Mesenchymal stem cell (in vitro differentiated cells and primary cell): ENCODE measurements around the gene IL17C.

Experiments
- DNase-seq: peaks from one replicate; pipeline ENCODE4 v3.0.0-alpha.2; 2013
- H2AFZ ChIP-seq: one replicate; pipeline ENCODE4 v1.6.1; 2013; ENCODE audit warnings: low read depth, mild to moderate bottlenecking, control low read depth, inconsistent platforms, low read length, moderate library complexity
- H2AK5ac ChIP-seq: 2 replicates; pipeline ENCODE4 v1.6.1; 2013; ENCODE audit warnings: low read length, moderate library complexity, mild to moderate bottlenecking, inconsistent platforms; ENCODE audit not compliant: severe bottlenecking
- H2BK120ac ChIP-seq: one replicate; pipeline ENCODE4 v1.6.1; 2013; ENCODE audit warnings: low read depth, mild to moderate bottlenecking, inconsistent platforms, low read length, moderate library complexity
- H2BK12ac ChIP-seq, 2 experiments: one replicate each; pipeline ENCODE4 v1.6.1; 2013; ENCODE audit warnings: inconsistent platforms in 2 of 2, low read length in 2 of 2, mild to moderate bottlenecking in 2 of 2, moderate library complexity in 2 of 2, control low read depth in 1 of 2
- H2BK15ac ChIP-seq: one replicate; pipeline ENCODE4 v1.6.1; 2013; ENCODE audit warnings: mild to moderate bottlenecking, low read depth, inconsistent platforms; ENCODE audit not compliant: poor library complexity, severe bottlenecking
- H2BK5ac ChIP-seq: 2 replicates; pipeline ENCODE4 v1.6.1; 2013; ENCODE audit warnings: low read depth, mild to moderate bottlenecking, low read length, control low read depth, inconsistent platforms; ENCODE audit not compliant: poor library complexity, severe bottlenecking
- H3K14ac ChIP-seq, 2 experiments: one replicate each; pipeline ENCODE4 v1.6.1; 2013; ENCODE audit warnings: inconsistent platforms in 2 of 2, low read length in 2 of 2, control low read depth in 1 of 2, mild to moderate bottlenecking in 1 of 2, moderate library complexity in 1 of 2
- H3K18ac ChIP-seq, 2 experiments: one replicate each; pipeline ENCODE4 v1.6.1; 2013; ENCODE audit warnings: inconsistent platforms in 2 of 2, low read length in 2 of 2, control low read depth in 1 of 2, low read depth in 1 of 2, mild to moderate bottlenecking in 1 of 2
- H3K23ac ChIP-seq, 2 experiments: one replicate each; pipeline ENCODE4 v1.6.1; 2013; ENCODE audit warnings: inconsistent platforms in 2 of 2, low read length in 2 of 2, mild to moderate bottlenecking in 2 of 2, moderate library complexity in 2 of 2, control low read depth in 1 of 2
- H3K27ac ChIP-seq: 2 replicates; pipeline ENCODE4 v1.5.1; 2013; ENCODE audit warnings: mild to moderate bottlenecking, moderate library complexity, low read length, control low read depth, inconsistent platforms; ENCODE audit not compliant: poor library complexity, severe bottlenecking
- H3K27me3 ChIP-seq, 2 experiments: 2 replicates each; pipeline versions ENCODE4 v1.6.1 to v1.7.0; 2013; ENCODE audit warnings: low read length in 2 of 2, mild to moderate bottlenecking in 2 of 2, moderate library complexity in 2 of 2, control low read depth in 1 of 2, inconsistent platforms in 1 of 2; ENCODE audit not compliant: control insufficient read depth in 1 of 2, insufficient read depth in 1 of 2
- H3K36me3 ChIP-seq, 2 experiments: 2 replicates each; pipeline versions ENCODE4 v1.6.1 to v1.7.0; 2013; ENCODE audit warnings: low read length in 2 of 2, control low read depth in 1 of 2, inconsistent platforms in 1 of 2, low read depth in 1 of 2, mild to moderate bottlenecking in 1 of 2; ENCODE audit not compliant: insufficient read depth in 2 of 2, control insufficient read depth in 1 of 2
- H3K4ac ChIP-seq, 2 experiments: one replicate each; pipeline ENCODE4 v1.6.1; 2013; ENCODE audit warnings: inconsistent platforms in 2 of 2, low read length in 2 of 2, mild to moderate bottlenecking in 2 of 2, moderate library complexity in 2 of 2, control low read depth in 1 of 2, low read depth in 1 of 2
- H3K4me1 ChIP-seq: 2 replicates; pipeline ENCODE4 v1.6.1; 2013; ENCODE audit warnings: low read depth, low read length, control low read depth; ENCODE audit not compliant: control insufficient read depth, insufficient read depth
- H3K4me2 ChIP-seq: 2 replicates; pipeline ENCODE4 v1.6.1; 2013; ENCODE audit warnings: low read length, mild to moderate bottlenecking, inconsistent platforms; ENCODE audit not compliant: poor library complexity, severe bottlenecking
- H3K4me3 ChIP-seq, 2 experiments: 2 replicates each; pipeline versions ENCODE4 v1.5.1 to v1.7.0; 2013; ENCODE audit warnings: low read length in 2 of 2, mild to moderate bottlenecking in 2 of 2, control low read depth in 1 of 2, low read depth in 1 of 2; ENCODE audit not compliant: insufficient read depth in 1 of 2
- H3K79me1 ChIP-seq: replicated peaks from 2 replicates; pipeline ENCODE4 v1.6.1; 2013; ENCODE audit warnings: mild to moderate bottlenecking, control low read depth, low read length, inconsistent platforms; ENCODE audit not compliant: poor library complexity, severe bottlenecking
- H3K9ac ChIP-seq: 2 replicates; pipeline ENCODE4 v1.7.0; 2013; ENCODE audit warnings: mild to moderate bottlenecking, low read length, moderate library complexity
- H3K9me3 ChIP-seq: 2 replicates; pipeline ENCODE4 v1.7.0; 2013; ENCODE audit warnings: mild to moderate bottlenecking, low read length; ENCODE audit not compliant: control insufficient read depth
- H4K8ac ChIP-seq: one replicate; pipeline ENCODE4 v1.6.1; 2013; ENCODE audit warnings: inconsistent platforms, mild to moderate bottlenecking, low read length, moderate library complexity
- H4K91ac ChIP-seq: one replicate; pipeline ENCODE4 v1.6.1; 2013; ENCODE audit warnings: mild to moderate bottlenecking, low read length, inconsistent platforms
- WGBS: methylation state at CpG from one replicate; pipeline ENCODE4 v1.1.7; 2013; ENCODE audit warnings: mixed read lengths; 5-methylcytosine and 5-hydroxymethylcytosine counted together

Gene IL17C

GRCh38 chr16:88629835-88630234, 8.5 kb upstream of the IL17C start:
- H3K9ac ChIP-seq, result no peak overlapping the region
- no peak overlapping the region for H2BK12ac ChIP-seq
- no peak for DNase-seq
- H3K79me1 ChIP-seq, result peaks cover 2% of the 10 kb centered on the region
- no peak overlapping the region for H3K23ac ChIP-seq
- no peaks in the 10 kb centered on the region for H3K9me3 ChIP-seq
- no peak overlapping the region for H3K4ac ChIP-seq
- WGBS, result 85% methylated on average over 9 of the region's 9 CpGs
- peaks cover 16% of the 10 kb centered on the region for H3K4me1 ChIP-seq
- peaks cover 59 to 69% of the 10 kb centered on the region in 2 experiments for H3K36me3 ChIP-seq
- H2BK120ac ChIP-seq, result no peak overlapping the region
- no peaks in the 10 kb centered on the region for H3K27me3 ChIP-seq
- no peak overlapping the region for H4K8ac ChIP-seq
- no peak overlapping the region for H2BK15ac ChIP-seq
- H3K27ac ChIP-seq, result no peak overlapping the region
- no peak overlapping the region for H3K4me2 ChIP-seq
- no peak overlapping the region for H2AK5ac ChIP-seq
- no peak overlapping the region for H3K14ac ChIP-seq
- H3K4me3 ChIP-seq, result no peak overlapping the region
- no peak overlapping the region for H2AFZ ChIP-seq
- H2BK5ac ChIP-seq, result no peak overlapping the region
- H3K18ac ChIP-seq, result no peak overlapping the region
- H4K91ac ChIP-seq, result no peak overlapping the region

- no peak for DNase-seq
These were observed 7.9 kb upstream of the IL17C start for GRCh38 chr16:88630433-88630832.

GRCh38 chr16:88630941-88631340, 7.4 kb upstream of the IL17C start:
- Histone ChIP-seq H3K79me1 (peaks cover 2% of the 10 kb centered on the region), H3K18ac (no peak overlapping the region), H2BK12ac (no peak overlapping the region), H3K4ac (no peak overlapping the region), H3K9ac (no peak overlapping the region), H3K4me3 (no peak overlapping the region), H3K36me3 (peaks cover 52 to 61% of the 10 kb centered on the region in 2 experiments), H4K91ac (no peak overlapping the region), H3K23ac (no peak overlapping the region), H4K8ac (no peak overlapping the region), H2BK120ac (no peak overlapping the region), H3K14ac (no peak overlapping the region), H2AFZ (no peak overlapping the region), H3K4me2 (no peak overlapping the region), H2AK5ac (no peak overlapping the region), H2BK15ac (no peak overlapping the region), H3K9me3 (no peaks in the 10 kb centered on the region), H3K27ac (no peak overlapping the region), H2BK5ac (no peak overlapping the region), H3K4me1 (peaks cover 22% of the 10 kb centered on the region), H3K27me3 (peaks cover 0 to 8% of the 10 kb centered on the region in 2 experiments)
- 95% methylated on average over 23 of the region's 23 CpGs for WGBS
- DNase-seq, result no peak

More at GRCh38 chr16:88630433-88630832, 7.9 kb upstream of the IL17C start:
- Histone ChIP-seq H3K27me3 (peaks cover 0 to 4% of the 10 kb centered on the region in 2 experiments), H2BK5ac (no peak overlapping the region), H3K14ac (no peak overlapping the region), H2BK12ac (no peak overlapping the region), H3K23ac (no peak overlapping the region), H4K91ac (no peak overlapping the region), H3K36me3 (peaks cover 53 to 63% of the 10 kb centered on the region in 2 experiments), H3K79me1 (peaks cover 2% of the 10 kb centered on the region), H3K27ac (no peak overlapping the region), H2AFZ (no peak overlapping the region), H2BK120ac (no peak overlapping the region), H2AK5ac (no peak overlapping the region), H3K4me1 (peaks cover 22% of the 10 kb centered on the region), H3K18ac (no peak overlapping the region), H3K4me3 (no peak overlapping the region), H4K8ac (no peak overlapping the region), H3K4ac (no peak overlapping the region), H2BK15ac (no peak overlapping the region), H3K9ac (no peak overlapping the region), H3K4me2 (no peak overlapping the region), H3K9me3 (no peaks in the 10 kb centered on the region)
- WGBS, result 97% methylated on average over 9 of the region's 12 CpGs

GRCh38 chr16:88631384-88631783, 7.0 kb upstream of the IL17C start:
- Histone ChIP-seq H3K4me3 (no peak overlapping the region), H3K9me3 (no peaks in the 10 kb centered on the region), H2AFZ (no peak overlapping the region), H4K91ac (no peak overlapping the region), H2BK15ac (no peak overlapping the region), H3K4me1 (peaks cover 22% of the 10 kb centered on the region), H3K27me3 (peaks cover 0 to 12% of the 10 kb centered on the region in 2 experiments), H3K23ac (no peak overlapping the region), H3K4me2 (no peak overlapping the region), H3K36me3 (peaks cover 52 to 61% of the 10 kb centered on the region in 2 experiments), H3K14ac (no peak overlapping the region), H3K9ac (no peak overlapping the region), H2BK12ac (no peak overlapping the region), H4K8ac (no peak overlapping the region), H3K4ac (no peak overlapping the region), H3K18ac (no peak overlapping the region), H2AK5ac (no peak overlapping the region), H2BK120ac (no peak overlapping the region), H2BK5ac (no peak overlapping the region), H3K27ac (no peak overlapping the region), H3K79me1 (peaks cover 2% of the 10 kb centered on the region)
- no peak for DNase-seq
- 72% methylated on average over 12 of the region's 16 CpGs for WGBS
